HTR-8/SVneo (cell line): ENCODE results near the gene ACAP3.

Source experiments
- DNase-seq: peaks from one replicate; pipeline ENCODE4 v3.0.0; 2011; ENCODE audit warnings: low spot score, mixed read lengths; ENCODE audit not compliant: insufficient read length
- FAIRE-seq: peaks from 2 replicates; lab custom pipeline; 2011; peaks lifted over from hg19 to GRCh38; lab: Jason Lieb, UNC

Gene ACAP3

GRCh38 chr1:1332031-1332755 lies 24.5 kb upstream of the ACAP3 start:
- DNase-seq (no peak), FAIRE-seq (no peak)

GRCh38 chr1:1331068-1331965 lies 23.6 kb upstream of the ACAP3 start, which contains the start of gene TAS1R3:
TAS1R3 (plus strand) TSS chr1:1331280; CDS start chr1:1331346, 66 bp downstream.
- DNase-seq (no peak), FAIRE-seq (no peak)

GRCh38 chr1:1330366-1331067 lies 22.8 kb upstream of the ACAP3 start:
- FAIRE-seq (no peak), DNase-seq (no peak)

GRCh38 chr1:1329304-1330210 lies 21.8 kb upstream of the ACAP3 start:
- DNase-seq, result no peak

GRCh38 chr1:1328254-1328653 lies 20.5 kb upstream of the ACAP3 start:
- no peak for DNase-seq
- FAIRE-seq, result no peak

More at GRCh38 chr1:1329304-1330210, 21.8 kb upstream of the ACAP3 start:
- FAIRE-seq, result peak; percentile 98

- FAIRE-seq, result no peak
- DNase-seq, result no peak
Measured at GRCh38 chr1:1327291-1327690, 19.6 kb upstream of the ACAP3 start.

- FAIRE-seq (no peak), DNase-seq (no peak)
Measured at GRCh38 chr1:1326075-1326605, 18.4 kb upstream of the ACAP3 start.

GRCh38 chr1:1325288-1326074 lies 17.8 kb upstream of the ACAP3 start:
- FAIRE-seq, result peak; percentile 16
- no peak for DNase-seq

GRCh38 chr1:1324524-1325287 lies 17.0 kb upstream of the ACAP3 start, which contains the start of the genes CPTP and INTS11:
CPTP (plus strand) TSS chr1:1324802; CDS start chr1:1326911, 2,109 bp downstream.
INTS11 (minus strand) TSS chr1:1324660; CDS start chr1:1324608, 52 bp downstream.
- peak; percentile 94 for DNase-seq
- FAIRE-seq, result peak; percentile 89

- DNase-seq (no peak), FAIRE-seq (no peak)
Measured at GRCh38 chr1:1324084-1324523, 16.4 kb upstream of the ACAP3 start.

- FAIRE-seq, result no peak
- DNase-seq, result no peak
Measured at GRCh38 chr1:1322952-1323351, 15.2 kb upstream of the ACAP3 start.

- DNase-seq (no peak), FAIRE-seq (no peak)
Measured at GRCh38 chr1:1322418-1322817, 14.7 kb upstream of the ACAP3 start.

- FAIRE-seq (no peak), DNase-seq (no peak)
Measured at GRCh38 chr1:1321477-1321876, 13.7 kb upstream of the ACAP3 start.

- no peak for FAIRE-seq
Measured at GRCh38 chr1:1320666-1321448, 13.1 kb upstream of the ACAP3 start.

GRCh38 chr1:1319646-1319941 lies 11.9 kb upstream of the ACAP3 start:
- DNase-seq (no peak), FAIRE-seq (no peak)

More at GRCh38 chr1:1320666-1321448, 13.1 kb upstream of the ACAP3 start:
- DNase-seq, result no peak

- FAIRE-seq (no peak), DNase-seq (no peak)
Measured at GRCh38 chr1:1318777-1319645, 11.3 kb upstream of the ACAP3 start.
